HG03045 (cell line): Measurements from ENCODE around the gene GPATCH8.
"Not testable (repeated sequence)": the region's sequence is repeated elsewhere in the genome, so short reads cannot be mapped to it uniquely, and the experiment has no call there.

Experiments
- ATAC-seq: cut with Tn5 transposase; IDR thresholded peaks from one replicate; pipeline ENCODE4 v1.9.1; 2021; ENCODE audit warnings: mild to moderate bottlenecking, moderate library complexity; ENCODE audit not compliant: unreplicated experiment

The GPATCH8 gene

DNA sequence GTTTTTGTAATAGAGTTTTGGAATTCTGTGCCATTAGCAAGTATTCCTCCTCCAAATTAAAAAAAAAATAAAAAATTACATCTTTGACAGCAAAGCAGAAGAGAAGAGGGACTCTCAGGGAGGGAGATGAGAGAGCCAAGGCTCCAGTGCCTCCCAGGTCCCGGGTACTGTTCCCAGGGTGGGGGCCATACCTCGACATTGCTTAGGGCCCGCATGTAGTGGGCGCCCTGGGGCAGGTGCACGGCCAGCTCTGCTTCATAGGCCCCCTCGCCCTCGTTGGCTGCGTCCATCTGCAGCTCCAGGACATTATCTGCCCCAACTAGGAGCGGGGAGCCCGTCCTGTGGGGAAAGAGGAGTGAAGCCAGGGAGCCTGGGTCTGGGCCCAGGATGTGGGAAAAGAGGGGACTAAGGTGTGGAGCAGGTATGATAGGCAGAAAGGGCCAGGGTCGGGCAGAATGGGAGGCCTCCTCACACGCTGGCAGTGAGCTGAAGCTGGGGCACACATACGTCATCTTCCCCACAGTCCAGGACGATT, 125.0 kb downstream of the GPATCH8 start:
- ATAC-seq, result no peak

- ATAC-seq, result no peak
Measured at GRCh38 chr17:44376779-44377178, 126.4 kb downstream of the GPATCH8 start.

DNA sequence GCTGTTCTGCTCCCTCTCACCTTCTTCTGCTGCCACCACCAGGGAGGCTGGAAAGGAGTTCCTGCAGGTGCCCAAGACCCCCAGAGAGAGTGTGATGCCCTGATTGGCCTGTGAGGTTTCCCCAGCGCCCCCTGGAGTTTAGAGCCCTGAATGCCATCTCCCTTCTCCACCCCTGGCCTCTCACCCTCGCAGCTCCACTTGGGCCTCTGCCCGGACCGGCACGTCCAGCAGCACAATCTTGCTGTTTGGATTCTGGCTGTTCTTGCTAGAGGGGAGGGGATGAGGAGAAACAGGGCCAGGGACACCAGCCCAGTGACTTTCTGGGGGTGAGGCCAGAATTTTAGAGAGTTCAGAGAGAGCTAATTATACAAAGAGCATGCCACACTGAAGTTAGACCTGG, 127.1 kb downstream of the GPATCH8 start:
- no peak for ATAC-seq

GRCh38 chr17:44375196-44376017, 127.8 kb downstream of the GPATCH8 start:
- ATAC-seq, result no peak

GRCh38 chr17:44374306-44375195, 128.7 kb downstream of the GPATCH8 start:
- no peak for ATAC-seq

DNA sequence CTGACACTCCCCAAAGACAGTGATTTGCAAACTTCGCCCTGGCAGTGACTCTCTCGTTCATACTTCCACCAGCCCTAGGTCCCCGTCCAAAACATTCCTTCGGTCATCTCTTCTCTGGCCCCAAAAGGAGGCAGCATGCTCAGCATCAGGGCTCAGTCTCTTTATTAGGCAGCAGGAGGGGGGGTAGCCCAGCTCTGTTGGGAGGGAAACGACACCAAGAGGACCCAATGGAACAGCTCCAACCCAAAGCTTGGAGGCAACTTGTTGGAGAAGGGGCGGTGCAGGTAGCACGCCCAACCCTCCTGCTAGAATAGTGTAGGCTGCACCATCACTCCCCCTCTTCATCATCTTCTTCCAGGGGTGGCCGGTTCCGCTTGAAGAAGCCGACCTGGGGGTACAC, 131.2 kb downstream of the GPATCH8 start:
- no peak for ATAC-seq

DNA sequence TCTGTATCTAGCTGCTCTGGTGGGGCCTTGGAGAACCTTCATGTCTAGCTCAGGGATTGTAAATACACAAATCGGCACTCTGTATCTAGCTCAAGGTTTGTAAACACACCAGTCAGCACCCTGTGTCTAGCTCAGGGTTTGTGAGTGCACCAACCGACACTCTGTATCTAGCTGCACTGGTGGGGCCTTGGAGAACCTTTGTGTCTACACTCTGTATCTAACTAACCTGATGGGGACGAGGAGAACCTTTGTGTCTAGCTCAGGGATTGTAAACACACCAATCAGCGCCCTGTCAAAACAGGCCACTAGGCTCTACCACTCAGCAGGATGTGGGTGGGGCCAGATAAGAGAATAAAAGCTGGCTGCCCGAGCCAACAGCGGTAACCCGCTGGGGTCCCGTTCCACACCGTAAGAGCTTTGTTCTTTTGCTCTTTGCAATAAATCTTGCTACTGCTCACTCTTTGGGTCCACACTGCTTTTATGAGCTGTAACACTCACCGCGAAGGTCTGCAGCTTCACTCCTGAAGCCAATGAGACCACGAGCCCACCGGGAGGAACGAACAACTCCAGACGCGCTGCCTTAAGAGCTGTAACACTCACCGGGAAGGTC, 133.7 kb downstream of the GPATCH8 start:
- not testable (repeated sequence) for ATAC-seq

DNA sequence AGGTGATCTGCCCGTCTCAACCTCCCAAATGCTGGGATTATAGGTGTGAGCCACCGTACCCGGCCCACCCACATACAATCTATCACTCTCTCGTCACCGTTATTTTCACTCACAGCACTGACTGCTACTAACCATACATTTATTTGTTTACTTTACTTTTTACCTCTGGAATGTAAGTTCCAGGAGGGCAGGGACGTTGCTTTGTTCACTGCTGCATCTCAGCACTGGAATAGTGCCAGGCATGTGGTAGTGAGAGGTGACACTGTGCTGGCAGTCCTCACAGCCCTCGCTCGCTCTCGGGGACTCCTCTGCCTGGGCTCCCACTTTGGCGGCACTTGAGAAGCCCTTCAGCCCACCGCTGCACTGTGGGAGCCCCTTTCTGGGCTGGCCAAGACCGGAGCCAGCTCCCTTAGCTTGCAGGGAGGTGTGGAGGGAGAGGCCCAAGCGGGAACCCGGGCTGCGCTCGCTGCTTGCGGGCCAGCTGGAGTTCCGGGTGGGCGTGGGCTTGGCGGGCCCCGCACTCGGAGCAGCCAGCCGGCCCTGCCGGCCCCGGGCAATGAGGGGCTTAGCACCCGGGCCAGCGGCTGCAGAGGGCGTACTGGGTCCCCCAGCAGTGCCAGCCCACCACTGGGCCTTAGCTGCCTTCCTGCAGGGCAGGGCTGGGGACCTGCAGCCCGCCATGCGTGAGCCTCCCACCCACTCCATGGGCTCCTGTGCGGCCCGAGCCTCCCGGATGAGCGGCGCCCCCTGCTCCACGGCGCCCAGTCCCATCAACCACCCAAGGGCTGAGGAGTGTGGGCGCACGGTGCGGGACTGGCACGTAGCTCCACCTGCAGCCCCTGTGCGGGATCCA, 134.6 kb downstream of the GPATCH8 start:
- ATAC-seq, result not testable (repeated sequence)

- no peak for ATAC-seq
Measured at GRCh38 chr17:44367231-44367979, 135.8 kb downstream of the GPATCH8 start.

DNA sequence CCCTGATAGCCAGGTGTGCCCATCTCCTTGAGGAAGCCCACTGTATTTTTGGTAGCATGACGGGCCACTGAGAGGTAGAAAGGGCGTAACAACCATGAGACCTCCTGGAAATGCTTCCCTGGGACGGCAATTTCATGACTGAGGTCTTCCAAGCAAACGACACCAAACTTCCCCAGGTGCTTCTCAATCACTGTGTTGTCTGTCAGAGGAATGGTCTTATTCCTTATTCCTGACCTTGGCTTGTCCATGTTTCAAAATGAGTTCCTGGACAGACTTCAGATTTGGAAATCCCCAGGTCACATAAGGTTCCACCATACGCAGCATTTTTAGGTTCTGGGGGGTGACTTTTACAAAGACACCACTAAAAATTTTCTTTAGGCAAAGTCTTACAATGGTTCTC, 138.2 kb downstream of the GPATCH8 start:
- ATAC-seq, result not testable (repeated sequence)

- no peak for ATAC-seq
Measured at GRCh38 chr17:44363613-44364159, 139.5 kb downstream of the GPATCH8 start, which contains the start of gene FAM171A2. FAM171A2 (minus strand) TSS chr17:44363853; CDS start chr17:44363714, 139 bp downstream.

DNA sequence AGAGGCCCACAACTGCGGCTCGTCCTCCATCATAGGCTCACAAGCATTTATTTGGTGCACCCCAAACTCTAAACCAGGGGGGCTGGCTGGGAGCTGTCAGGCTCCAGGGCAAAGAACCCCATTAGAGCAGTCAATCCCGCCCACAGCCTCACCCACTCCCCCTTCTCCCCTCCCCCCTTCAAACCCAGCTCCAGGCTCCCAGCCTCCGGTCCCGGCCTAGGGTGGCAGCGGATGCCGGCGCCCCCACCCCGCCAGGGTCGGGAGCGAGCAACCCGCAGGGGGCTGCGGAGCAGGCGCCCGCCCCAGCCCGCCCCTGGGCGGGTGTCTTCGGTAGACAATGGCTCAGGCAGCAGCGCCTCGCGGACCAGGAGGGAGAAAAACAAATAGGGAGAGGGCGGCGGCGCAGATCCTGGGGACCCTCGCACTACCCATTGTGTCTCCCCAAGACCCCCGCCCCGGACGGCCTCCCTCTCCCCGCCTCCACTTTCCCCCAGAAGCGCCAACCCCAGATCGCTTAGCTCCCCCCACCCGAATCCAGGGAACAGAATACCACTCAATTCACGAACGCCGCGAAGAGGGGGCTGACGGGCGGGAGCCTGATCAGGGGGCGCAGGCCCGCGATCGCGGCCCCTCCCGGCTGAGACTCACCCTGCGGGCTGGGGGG, 140.1 kb downstream of the GPATCH8 start:
- no peak for ATAC-seq

GRCh38 chr17:44362459-44362948, 140.7 kb downstream of the GPATCH8 start:
- ATAC-seq, result no peak

GRCh38 chr17:44361292-44362260, 141.6 kb downstream of the GPATCH8 start:
- no peak for ATAC-seq

GRCh38 chr17:44360826-44361225, 142.4 kb downstream of the GPATCH8 start:
- ATAC-seq, result no peak

GRCh38 chr17:44360144-44360533, 143.1 kb downstream of the GPATCH8 start:
- ATAC-seq, result no peak

DNA sequence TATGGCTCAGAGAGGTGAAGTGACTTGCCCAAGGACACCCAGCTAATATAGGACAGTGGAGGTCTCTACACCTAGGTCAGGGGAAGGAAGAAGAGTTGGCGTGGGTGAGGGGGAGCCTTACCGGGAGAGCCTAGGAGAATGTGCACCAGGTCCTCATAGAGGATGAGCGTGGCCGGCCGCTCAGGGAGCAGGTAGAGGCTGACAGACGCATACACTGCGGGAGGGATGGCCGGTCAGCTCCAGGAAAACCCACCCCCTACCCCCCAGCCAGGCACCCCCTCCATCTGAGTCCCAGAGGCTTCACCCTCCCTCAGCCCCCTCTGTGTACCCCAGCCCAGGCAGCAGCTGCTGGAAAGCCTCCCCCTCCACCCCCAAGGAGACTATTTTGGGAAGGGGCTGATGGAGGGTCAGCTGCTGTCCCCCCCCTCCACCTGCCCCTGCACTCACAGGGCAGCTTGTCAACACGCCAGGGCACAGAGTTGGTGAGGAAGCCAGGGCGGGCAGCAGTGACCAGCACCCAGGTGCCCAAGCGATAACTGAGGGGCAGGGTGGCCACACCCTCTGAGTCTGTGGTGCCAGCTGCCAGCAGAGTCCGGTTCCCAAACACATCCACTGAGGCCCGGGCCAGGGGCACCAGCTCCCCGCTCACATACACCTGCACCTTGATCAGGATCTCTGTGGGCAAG, 143.6 kb downstream of the GPATCH8 start:
- no peak for ATAC-seq
